ENCODE results near the gene PLEKHA4.
A peak's percentile ranks its signal among the peaks of the same experiment; 100 is the strongest.
"Not testable (repeated sequence)": the region's sequence is repeated elsewhere in the genome, so short reads cannot be mapped to it uniquely, and the experiment has no call there.

PLEKHA4 gene, protein sequence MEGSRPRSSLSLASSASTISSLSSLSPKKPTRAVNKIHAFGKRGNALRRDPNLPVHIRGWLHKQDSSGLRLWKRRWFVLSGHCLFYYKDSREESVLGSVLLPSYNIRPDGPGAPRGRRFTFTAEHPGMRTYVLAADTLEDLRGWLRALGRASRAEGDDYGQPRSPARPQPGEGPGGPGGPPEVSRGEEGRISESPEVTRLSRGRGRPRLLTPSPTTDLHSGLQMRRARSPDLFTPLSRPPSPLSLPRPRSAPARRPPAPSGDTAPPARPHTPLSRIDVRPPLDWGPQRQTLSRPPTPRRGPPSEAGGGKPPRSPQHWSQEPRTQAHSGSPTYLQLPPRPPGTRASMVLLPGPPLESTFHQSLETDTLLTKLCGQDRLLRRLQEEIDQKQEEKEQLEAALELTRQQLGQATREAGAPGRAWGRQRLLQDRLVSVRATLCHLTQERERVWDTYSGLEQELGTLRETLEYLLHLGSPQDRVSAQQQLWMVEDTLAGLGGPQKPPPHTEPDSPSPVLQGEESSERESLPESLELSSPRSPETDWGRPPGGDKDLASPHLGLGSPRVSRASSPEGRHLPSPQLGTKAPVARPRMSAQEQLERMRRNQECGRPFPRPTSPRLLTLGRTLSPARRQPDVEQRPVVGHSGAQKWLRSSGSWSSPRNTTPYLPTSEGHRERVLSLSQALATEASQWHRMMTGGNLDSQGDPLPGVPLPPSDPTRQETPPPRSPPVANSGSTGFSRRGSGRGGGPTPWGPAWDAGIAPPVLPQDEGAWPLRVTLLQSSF

DNA sequence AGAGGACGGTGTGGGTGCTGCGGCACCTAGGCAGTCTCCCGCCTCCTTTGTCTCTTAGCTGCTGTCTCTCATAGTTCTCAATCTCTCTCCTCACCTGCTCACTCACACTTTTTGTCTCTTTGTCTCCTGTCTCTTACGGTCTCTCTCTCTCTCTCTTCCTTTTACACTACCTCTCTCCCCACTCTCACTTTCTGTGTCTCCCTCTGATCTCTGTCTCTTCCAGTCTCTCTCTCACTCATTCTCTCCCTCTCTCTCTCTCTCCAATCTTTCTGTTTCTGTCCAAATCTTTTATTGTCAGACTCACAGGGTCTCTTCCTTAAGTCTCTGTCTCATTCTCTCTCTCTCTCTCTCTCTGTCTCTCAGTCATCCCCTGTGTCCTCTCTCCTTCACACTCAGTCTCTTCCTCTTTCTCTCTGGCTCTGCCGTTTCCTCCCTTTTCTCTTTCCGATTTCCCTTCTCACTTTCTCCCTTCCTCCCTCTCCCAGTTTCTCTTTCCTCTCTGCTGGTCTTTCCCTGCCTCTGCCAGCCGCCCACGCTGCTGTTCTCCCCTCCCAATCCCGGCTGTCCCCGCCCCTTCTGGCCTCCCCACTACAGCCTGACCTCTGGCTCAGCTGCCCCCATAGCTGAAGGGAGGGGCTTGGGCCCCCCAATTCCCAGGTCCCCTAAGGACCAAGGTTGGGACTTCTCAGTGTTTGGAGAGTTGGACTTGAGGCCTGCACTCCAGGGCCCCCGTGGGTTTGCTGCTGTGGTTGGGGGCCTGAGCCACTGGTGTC lies at the start of gene PLEKHA4:
PLEKHA4 (minus strand) TSS at position 504 of the 773 bp plus-strand sequence. CDS start 997 bp downstream, outside the sequence.
- no peak for DNase-seq (ENCODE audit: low read depth)

DNA sequence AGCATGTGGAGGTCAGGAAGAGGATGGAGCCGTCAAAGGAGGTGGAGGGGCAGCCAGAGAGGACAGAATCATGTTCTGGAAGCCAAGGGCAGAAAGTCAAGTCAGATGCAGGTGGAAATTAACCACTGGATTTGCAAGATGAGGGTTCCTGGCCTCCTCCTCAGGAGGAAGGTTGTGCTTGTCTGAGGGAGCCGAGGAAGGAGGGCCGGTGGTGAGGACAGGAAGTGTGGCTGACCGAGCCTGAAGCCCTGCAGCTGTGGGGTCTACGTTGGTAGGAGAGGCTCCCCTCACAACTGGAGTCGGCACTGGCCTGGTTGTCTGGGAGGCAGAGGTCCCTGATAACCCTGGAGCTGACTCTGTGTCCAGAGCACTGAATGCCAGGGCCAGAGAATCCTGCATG lies 49.7 kb upstream of the PLEKHA4 start:
- DNase-seq (ENCODE audit: low read depth): no peak

DNA sequence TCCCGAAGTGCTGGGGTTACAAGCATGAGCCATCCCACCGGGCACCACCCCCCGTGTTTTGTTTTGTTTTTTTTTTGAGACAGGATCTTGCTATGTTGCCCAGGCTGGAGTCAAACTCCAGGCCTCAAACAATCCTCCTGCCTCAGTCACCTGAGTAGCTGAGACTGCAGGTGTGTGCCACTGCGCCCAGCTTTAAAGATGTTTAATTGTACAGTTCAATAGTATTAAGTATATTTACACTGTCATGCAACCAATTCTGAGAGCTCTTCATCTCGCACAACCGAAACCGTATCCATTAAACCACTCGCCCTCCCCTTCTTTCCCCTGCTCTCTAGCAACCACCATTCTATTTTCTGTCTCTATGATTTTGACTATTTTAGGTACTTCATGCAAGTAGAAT lies 47.3 kb upstream of the PLEKHA4 start:
- DNase-seq (ENCODE audit: low read depth): no peak

DNA sequence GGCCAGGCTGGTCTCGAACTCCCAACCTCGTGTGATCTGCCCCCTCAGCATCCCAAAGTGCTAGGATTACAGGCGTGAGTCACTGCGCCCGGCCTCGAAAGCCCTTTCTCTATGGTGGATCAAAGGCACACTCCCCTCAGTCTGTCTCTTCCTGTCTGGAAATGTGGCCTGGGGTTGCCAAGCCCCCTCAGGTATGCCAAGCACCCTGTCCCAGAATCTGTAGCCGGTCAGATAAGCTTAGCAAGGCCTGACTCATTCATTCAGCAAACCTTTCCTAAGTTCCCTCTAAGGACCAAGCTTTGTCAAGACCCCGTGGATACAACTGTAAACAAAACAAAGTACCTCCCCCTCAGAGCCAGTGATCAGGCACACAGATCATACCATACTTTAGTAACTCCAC lies 45.8 kb upstream of the PLEKHA4 start:
- no peak for DNase-seq (ENCODE audit: low read depth)

DNA sequence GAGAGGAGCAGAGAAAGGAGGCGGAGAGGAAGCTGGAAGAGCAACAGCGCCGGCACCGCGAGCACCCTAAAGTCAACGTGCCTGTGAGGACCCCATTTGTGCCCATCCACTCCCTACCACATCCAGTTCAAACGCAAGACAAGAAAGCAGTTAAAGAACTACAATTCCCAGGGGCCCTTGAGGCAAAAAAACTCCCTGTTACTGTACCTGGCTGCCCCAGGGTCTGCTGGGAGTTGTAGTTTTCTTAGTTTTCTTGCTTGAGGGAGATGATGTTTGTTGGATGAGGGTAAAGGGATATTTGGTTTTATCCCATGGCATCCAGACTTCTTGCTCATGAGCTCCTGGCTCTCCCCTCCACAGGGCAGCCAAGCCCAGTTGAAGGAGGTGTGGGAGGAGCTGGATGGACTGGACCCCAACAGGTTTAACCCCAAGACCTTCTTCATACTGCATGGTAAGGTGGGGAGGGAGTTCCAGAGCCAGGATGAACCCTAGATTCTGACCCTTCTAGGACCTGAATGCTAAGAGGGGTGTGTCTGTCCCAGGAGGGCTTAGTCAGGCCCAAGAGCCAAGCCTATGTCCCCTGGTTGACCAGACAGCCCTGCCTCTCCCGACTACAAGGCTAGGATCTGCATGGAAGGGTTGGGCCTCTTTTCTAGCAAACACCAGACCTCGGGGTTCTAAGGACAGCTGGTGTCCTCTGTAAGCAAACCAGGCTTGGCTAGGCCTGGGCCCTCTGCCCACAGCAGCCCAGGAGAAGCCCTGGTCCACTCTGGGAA lies 44.9 kb upstream of the PLEKHA4 start:
- DNase-seq (ENCODE audit: low read depth): no peak

DNA sequence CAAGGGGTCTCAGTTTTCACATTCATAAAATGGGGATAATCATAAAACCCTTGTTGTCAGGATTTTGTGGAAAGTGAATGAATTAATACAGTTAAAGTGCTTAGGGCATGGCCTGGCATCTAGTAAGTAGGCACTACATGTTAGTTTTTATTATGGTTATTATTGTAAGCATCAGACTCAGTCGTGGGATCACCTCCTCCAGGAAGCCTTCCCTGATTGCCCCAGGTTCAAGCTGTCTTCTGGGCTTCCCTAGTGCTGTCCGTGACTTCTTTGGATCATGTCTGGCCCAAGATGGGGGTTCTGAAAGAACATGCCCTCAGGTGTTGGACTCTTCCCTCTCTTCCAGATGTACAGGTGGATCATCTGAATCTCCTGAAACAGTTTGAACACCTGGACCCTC lies 42.4 kb upstream of the PLEKHA4 start:
- no peak for DNase-seq (ENCODE audit: low read depth)

DNA sequence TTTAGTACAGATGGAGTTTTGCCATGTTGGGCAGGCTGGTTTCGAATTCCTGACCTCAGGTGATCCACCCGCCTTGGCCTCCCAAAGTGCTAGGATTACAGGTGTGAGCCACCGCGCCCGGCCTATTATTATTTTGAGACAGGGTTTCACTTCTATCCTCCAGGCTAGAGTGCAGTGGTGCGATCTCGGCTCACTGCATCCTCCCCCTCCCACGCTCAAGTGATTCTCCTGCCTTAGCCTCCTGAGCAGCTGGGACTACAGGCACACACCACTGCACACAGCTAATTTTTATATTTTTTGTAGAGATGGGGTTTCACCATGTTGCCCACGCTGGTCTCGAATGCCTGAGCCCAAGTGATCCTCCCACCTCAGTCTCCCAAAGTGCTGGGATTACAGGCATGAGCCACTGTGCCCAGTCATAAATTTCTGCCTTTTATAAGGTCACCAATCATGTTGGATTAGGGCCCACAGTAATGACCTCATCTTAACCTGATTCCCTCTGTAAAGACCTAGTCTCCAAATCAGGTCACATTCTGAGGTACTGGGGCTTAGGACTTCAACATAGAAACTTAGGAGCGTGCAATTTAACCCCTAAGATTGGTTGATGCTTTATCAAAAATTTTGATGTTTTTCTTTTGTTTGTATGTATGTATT lies 41.1 kb upstream of the PLEKHA4 start:
- DNase-seq (ENCODE audit: low read depth): not testable (repeated sequence)

DNA sequence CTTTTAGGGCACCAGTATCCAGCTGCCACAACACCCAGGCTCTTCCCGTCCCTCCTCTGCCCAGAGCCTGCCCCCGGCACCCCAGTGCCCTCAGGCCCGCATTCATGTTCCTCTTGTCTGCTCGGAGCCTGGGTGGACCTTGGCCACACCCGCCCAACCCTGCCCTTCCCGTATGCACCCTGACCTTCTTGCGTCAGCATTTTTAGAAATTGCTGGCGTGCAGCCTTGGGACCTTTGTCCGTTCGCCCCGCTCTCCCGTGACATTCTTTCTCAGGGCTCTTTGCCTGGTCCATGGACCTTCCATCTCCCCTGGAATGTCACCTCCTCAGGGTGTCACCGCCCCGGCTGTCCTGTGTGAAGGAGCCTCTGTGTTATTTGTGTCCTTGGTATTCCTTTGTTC lies 39.3 kb upstream of the PLEKHA4 start:
- no peak for DNase-seq (ENCODE audit: low read depth)

DNA sequence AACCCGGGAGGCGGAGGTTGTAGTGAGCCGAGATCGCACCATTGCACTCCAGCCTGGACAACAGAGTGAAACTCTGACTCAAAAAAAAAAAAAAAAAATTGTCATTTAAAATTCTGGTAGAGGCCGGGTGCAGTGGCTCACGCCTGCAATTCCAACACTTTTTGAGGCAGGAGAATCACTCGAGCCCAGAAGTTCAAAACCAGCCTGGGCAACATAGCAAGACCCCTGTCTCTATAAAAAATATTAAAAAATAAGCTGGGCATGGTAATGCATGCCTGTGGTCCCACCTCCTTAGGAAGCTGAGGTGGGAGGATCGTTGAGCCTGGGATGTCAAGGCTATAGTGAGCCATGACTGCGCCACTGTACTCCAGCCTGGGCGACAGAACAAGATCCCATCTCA lies 37.9 kb upstream of the PLEKHA4 start:
- no peak for DNase-seq (ENCODE audit: low read depth)

DNA sequence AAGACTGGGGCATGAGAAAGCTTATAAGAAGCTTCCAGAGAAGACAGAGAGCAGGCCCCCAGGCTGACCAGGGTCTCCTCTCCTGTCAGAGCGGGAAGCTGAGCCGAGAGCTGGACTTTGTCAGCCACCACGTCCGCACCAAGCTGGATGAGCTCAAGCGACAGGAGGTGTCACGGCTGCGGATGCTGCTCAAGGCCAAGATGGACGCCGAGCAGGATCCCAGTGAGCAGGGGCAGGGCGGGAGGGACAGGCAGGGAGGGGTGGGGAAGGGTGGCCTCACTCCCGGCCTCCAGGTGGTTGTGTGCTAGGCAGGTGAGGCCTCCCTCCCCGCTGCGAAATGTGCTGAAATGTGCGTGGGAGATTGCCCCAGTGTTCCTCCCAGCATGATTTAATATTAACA lies 37.2 kb upstream of the PLEKHA4 start:
- no peak for DNase-seq (ENCODE audit: low read depth)

DNA sequence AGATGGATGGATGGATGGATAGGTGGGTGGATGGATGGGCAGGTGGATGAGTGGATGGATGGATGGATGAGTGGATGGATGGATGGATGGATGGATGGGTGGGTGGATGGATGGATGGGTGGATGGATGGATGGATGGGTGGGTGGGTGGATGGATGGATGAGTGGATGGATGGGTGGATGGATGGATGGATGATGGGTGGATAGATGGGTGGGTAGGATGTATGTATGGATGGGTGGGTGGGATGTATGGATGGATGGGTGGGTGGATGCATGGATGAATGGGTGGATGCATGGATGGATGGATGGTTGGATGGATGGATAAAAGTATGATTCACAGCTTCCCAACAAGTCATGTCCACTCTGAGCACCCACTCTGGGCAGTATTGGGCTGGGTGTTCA lies 35.4 kb upstream of the PLEKHA4 start:
- not testable (repeated sequence) for DNase-seq (ENCODE audit: low read depth)

DNA sequence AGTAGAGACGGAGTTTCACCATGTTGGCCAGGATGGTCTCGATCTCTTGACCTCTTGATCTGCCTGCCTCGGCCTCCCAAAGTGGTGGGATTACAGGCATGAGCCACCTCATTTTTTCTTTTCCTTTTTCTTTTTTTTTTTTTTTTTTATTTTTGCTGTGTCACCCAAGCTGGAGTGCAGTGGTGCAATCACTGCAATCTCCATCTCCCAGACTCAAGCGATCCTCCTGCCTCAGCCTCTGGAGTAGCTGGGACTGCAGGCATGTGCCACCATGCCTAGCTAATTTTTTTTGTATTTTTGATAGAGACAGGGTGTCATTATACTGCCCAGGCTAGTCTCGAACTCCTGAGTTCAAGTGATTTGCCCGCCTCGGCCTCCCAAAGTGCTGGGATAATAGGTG lies 33.9 kb upstream of the PLEKHA4 start:
- not testable (repeated sequence) for DNase-seq (ENCODE audit: low read depth)

DNA sequence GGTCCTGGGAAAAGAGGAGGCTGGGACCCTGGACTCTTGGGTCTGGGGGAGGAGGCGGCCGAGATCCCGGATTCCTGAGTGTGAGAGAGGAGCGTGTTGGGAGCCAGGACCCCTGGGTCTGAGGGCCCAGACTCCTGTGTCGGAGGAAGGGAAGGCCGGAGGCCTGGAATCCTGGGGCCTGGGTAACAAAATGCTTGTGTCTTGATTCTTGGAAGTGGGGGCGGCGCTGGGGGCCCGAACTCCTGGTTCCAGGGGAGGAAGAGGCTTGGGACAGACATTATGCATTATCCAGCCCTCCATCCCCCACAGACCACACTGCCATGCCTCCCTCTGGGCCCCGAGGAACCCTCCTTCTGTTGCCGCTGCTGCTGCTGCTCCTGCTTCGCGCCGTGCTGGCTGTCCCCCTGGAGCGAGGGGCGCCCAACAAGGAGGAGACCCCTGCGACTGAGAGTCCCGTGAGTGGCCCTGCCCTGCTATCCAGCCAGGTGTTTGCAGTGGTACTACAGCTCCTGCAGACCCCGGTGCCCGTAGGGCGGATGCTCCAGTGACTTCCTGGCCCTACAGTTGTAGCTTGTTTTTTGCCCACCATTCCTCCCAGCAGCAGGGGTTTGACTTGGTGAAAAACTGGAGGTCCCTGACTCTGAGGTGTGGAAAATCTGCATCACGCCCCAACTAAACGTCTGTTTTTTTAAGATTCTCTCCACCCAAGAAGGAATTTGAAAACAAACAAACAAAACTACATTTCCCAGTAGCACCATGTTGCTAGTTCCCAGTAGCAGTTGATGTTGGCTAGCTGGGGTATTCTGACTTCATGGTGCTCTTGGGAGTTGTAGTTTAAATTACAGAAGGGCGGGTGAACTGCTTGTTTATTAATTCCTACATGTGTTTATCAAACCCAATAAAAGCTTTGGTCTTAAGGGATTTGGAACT lies 32.3 kb upstream of the PLEKHA4 start:
- no peak for DNase-seq (ENCODE audit: low read depth)

DNA sequence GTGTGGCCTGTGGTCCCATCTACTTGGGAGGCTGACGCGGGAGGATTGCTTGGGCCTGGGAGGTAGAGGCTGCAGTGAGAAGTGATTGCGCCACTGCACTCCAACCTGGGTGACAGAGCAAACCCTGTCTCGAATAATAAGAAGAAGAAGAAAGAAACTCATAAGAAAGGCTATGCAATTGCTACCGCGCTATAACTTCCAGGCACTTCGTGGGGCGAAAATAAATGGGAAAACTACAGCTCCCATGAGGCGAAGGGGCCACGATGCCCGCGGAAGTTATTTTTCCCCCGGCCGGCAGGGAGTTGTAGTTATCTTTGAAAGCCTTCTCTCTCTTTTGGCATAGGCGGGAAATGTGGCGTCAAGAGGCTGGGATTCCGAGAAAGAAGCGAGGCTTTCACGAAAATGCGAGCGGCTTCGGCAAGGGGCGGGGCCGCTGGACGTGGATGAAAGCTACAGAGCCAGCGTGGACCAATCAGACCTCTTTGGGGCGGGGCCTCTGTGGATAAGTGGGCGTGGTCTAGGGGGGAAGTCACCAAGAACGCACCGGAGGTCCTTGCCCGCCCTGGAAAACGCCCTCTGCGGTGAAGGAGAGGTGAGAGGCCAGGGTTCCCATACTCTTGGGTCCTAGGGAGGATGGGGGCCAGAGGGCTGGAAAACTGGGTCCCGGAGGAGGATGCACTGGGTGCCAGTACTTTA lies 31.5 kb upstream of the PLEKHA4 start, which contains the start of gene NUCB1:
NUCB1 (plus strand) TSS at position 532 of the 696 bp plus-strand sequence. CDS start 485 bp downstream, outside the sequence.
- DNase-seq (ENCODE audit: low read depth): peak; percentile 86

DNA sequence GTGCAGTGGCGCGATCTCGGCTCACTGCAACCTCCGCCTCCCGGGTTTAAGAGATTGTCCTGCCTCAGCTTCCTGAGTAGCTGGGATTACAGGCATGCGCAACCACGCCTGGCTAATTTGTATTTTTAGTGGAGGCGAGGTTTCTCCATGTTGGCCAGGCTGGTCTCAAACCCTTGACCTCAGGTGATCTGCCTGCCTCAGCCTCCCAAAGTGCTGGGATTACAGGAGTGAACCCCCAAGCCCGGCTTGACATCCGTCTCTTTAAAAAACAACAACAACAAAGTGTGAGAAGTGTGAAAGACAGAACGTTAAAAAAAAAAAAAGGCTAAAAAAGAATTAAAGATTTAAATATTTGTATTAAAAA lies 31.0 kb upstream of the PLEKHA4 start:
- not testable (repeated sequence) for DNase-seq (ENCODE audit: low read depth)

DNA sequence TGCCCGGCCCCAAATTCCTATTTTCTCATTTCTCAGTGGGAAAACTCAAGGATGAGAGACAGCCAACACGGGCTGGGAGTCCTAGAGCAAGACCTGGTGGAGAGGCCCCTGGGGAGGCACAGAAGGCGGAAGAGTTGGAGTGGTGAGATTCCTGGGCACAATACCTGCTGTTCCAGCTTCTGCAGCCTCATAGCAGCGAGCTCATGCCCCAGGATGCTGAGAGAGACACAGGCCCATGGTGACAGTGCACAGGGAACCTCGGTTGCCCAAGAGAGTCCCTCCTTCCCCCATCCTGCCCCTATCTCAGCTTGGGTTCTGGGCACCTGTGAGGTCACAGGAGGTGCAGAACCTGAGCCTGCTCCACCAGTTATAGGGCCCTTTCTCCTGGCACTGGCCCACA lies 28.8 kb upstream of the PLEKHA4 start:
- no peak for DNase-seq (ENCODE audit: low read depth)

DNA sequence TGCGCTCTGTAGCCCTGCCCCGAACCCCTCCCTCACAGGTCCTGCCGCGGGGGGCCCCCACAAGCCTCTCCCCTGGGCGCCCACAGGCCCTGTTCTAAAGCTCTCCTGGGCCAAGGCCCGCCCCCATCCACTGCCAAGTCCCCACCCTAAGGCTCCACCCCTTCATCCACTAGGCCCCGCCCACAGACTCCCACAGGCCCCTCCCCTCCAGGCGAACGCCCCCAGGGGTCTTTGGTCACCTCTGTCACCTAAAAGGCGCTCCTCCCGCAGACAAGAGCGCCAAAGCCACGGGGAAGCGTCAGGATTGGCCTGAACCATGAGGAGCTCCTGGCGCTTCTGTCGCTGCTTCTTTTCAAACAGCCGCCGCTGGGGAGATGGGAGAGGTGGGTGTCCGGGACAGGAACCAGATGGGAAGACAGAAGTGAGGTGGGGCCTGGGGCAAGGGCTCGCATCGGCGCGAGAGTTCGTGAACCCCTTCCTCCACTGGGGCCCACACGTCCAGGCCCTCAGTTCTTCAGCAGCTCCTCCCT lies 27.8 kb upstream of the PLEKHA4 start:
- no peak for DNase-seq (ENCODE audit: low read depth)

DNA sequence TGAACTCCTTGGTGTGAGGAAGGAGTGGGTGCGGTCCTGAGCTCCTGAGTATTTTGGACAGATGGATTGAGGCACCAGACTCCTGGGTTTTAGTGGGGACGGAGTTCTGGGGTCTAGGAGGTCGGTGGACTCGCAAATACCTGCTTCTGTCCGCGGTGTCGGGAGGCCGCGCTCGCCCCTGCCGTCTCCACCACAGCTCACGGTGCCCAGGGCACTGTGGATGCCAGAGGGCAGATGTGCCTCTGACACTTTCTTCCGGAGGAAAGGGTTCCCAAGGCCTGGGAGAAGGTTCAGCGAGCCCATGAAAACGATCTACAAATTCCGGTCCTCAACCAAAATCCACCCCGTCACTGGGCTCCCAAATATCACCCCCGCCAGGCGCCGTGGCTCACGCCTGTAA lies 26.8 kb upstream of the PLEKHA4 start:
- no peak for DNase-seq (ENCODE audit: low read depth)

DNA sequence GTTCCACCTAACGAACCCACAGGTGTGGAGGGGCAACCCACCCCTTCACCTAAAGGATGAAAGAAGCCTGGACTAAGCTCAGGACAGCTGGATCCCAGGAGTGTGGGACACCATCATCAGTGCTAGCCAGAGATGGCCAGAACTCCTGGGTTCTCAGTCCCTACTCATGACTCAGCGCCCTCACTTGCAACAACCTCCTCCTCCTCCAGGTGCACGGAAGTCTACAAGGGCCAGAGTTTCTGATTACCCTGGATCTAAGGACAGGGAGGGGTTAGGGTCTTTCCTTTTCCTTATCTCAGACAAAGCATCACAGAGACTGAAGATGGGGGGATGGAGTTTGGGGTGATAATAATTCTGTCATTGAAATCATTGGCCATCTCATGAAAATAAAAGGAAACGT lies 22.1 kb upstream of the PLEKHA4 start:
- DNase-seq (ENCODE audit: low read depth): no peak
